GM12878 (cell line): ENCODE measurements around the gene RNPC3. TPM values are rescaled to one million over a fixed set of nuclear protein-coding genes. Genes with fewer than 3 reads are reported as not detected.

Experiments
- ATAC-seq: fragments of 200-7000 bp; cut with Tn5 transposase; 3 replicates; pipeline ENCODE4 v1.9.1; 2020; ENCODE audit warnings: mild to moderate bottlenecking, moderate library complexity
- BruUV-seq: library from RNA; stranded (reverse); fragments of 400-500 nt; replicated peaks from 2 replicates; lab custom pipeline; 2021; lab: Mats Ljungman, UMichigan
- CTCF ChIA-PET: fragments of 300-600 bp; sonication (Branson Sonifier 250); formaldehyde crosslinking; extraction: SDS; loops from one replicate; lab custom pipeline; 2021; ENCODE audit warnings: inconsistent platforms; lab: Yijun Ruan, JAX
- POLR2A ChIA-PET: fragments of 350-600 bp; formaldehyde crosslinking; extraction: SDS; loops from one replicate; lab custom pipeline; 2021; ENCODE audit warnings: inconsistent platforms; lab: Charles Lee
- RAD21 ChIA-PET: fragments of 300-600 bp; sonication (Branson Sonifier 250); formaldehyde crosslinking; loops from one replicate; lab custom pipeline; 2023; ENCODE audit warnings: antibody characterized with exemption; ENCODE audit not compliant: unreplicated experiment; lab: Charles Lee
- SMC1A ChIA-PET: fragments of 300-600 bp; sonication (Branson Sonifier 250); formaldehyde crosslinking; loops from one replicate; lab custom pipeline; 2023; ENCODE audit not compliant: unreplicated experiment, uncharacterized antibody; lab: Charles Lee
- DNase-seq: peaks from one replicate; pipeline ENCODE4 v3.0.0-alpha.2; 2011; ENCODE audit warnings: low read depth, low spot score
- FAIRE-seq: peaks from 3 replicates; lab custom pipeline; 2011; peaks lifted over from hg19 to GRCh38; lab: Jason Lieb, UNC
- H2AFZ ChIP-seq: 2 replicates; pipeline ENCODE4 v1.6.0; 2011; ENCODE audit warnings: low read depth, low read length, control low read depth; ENCODE audit not compliant: control insufficient read depth
- H3K27ac ChIP-seq: 2 replicates; pipeline ENCODE4 v1.5.1; 2011; ENCODE audit warnings: control low read depth; ENCODE audit not compliant: control insufficient read depth, insufficient read depth
- H3K27me3 ChIP-seq, 2 experiments: replicated peaks in 1 of 2; 2 replicates each; pipeline versions ENCODE4 v1.6.0 to v1.6.1; 2011; ENCODE audit warnings: low read length in 1 of 2; ENCODE audit not compliant: control insufficient read depth in 2 of 2, insufficient read depth in 2 of 2
- H3K36me3 ChIP-seq, 2 experiments: 2 replicates each; pipeline ENCODE4 v1.5.1; 2011; ENCODE audit warnings: low read length in 1 of 2; ENCODE audit not compliant: control insufficient read depth in 2 of 2, insufficient read depth in 2 of 2
- H3K4me1 ChIP-seq: 2 replicates; pipeline ENCODE4 v1.6.1; 2011; ENCODE audit warnings: mild to moderate bottlenecking, low read length, moderate library complexity, mixed read lengths; ENCODE audit not compliant: control insufficient read depth, insufficient read depth
- H3K4me2 ChIP-seq: 2 replicates; pipeline ENCODE4 v1.6.0; 2011; ENCODE audit warnings: control low read depth; ENCODE audit not compliant: control insufficient read depth, insufficient read depth
- H3K4me3 ChIP-seq: fragments of 200-600 bp; sonication (generic); 2 replicates; pipeline ENCODE4 v1.5.1; 2016
- H3K79me2 ChIP-seq: 2 replicates; pipeline ENCODE4 v1.6.0; 2011; ENCODE audit warnings: low read length; ENCODE audit not compliant: control insufficient read depth, insufficient read depth
- H3K9ac ChIP-seq: 2 replicates; pipeline ENCODE4 v1.8.0; 2011; ENCODE audit warnings: low read length, control low read depth, mixed read lengths; ENCODE audit not compliant: control insufficient read depth, insufficient read depth
- H3K9me3 ChIP-seq: replicated peaks from 3 replicates; pipeline ENCODE4 v1.5.1; 2011; ENCODE audit warnings: mild to moderate bottlenecking, low read length; ENCODE audit not compliant: control insufficient read depth, insufficient read depth
- H4K20me1 ChIP-seq: 2 replicates; pipeline ENCODE4 v1.6.0; 2011; ENCODE audit not compliant: control insufficient read depth, insufficient read depth
- BHLHE40 ChIP-seq, 2 experiments: fragments of 450-650 bp in 1 of 2; IDR thresholded peaks; 2 replicates each; pipeline ENCODE4 v1.6.1; 2011 to 2017; ENCODE audit warnings: low read depth in 2 of 2, borderline replicate concordance in 1 of 2, improper control_type of control experiment in 1 of 2, low read length in 1 of 2, mild to moderate bottlenecking in 1 of 2
- FOS ChIP-seq: IDR thresholded peaks from 3 replicates; pipeline ENCODE4 v1.6.1; 2011; ENCODE audit warnings: borderline replicate concordance; ENCODE audit not compliant: insufficient read length; ENCODE audit errors: extremely low read depth
- GATAD2B ChIP-seq: fragments of 450-650 bp; conservative IDR thresholded peaks from 2 replicates; pipeline ENCODE4 v1.6.1; 2017; ENCODE audit warnings: low read depth, mild to moderate bottlenecking, moderate library complexity
- MTA2 ChIP-seq: fragments of 450-650 bp; IDR thresholded peaks from 2 replicates; pipeline ENCODE4 v1.6.1; 2016; ENCODE audit warnings: low read depth, mild to moderate bottlenecking, moderate library complexity
- PBX3 ChIP-seq: IDR thresholded peaks from 2 replicates; pipeline ENCODE4 v1.6.1; 2011; ENCODE audit warnings: mild to moderate bottlenecking, low read depth, low read length, moderate library complexity; ENCODE audit not compliant: insufficient replicate concordance
- POLR2AphosphoS2 ChIP-seq: IDR thresholded peaks from 2 replicates; pipeline ENCODE4 v1.6.1; 2011; ENCODE audit warnings: low read depth, mild to moderate bottlenecking, low read length, improper control_type of control experiment, moderate library complexity
- SREBF1 ChIP-seq: IDR thresholded peaks from 2 replicates; pipeline ENCODE4 v1.6.1; 2012; ENCODE audit warnings: mild to moderate bottlenecking, low read length
- ZNF274 ChIP-seq: IDR thresholded peaks from one replicate; pipeline ENCODE4 v1.8.0; 2011; ENCODE audit not compliant: insufficient read length, insufficient read depth
- ZNF384 ChIP-seq: IDR thresholded peaks from 2 replicates; pipeline ENCODE4 v1.6.1; 2012; ENCODE audit warnings: low read depth, mild to moderate bottlenecking, low read length, improper control_type of control experiment, borderline replicate concordance
- WGBS: methylation state at CpG from one replicate; pipeline ENCODE4 v1.1.6; 2016; ENCODE audit warnings: low lambda C conversion rate; ENCODE audit not compliant: insufficient replicate concordance, insufficient coverage; ENCODE audit errors: missing lambda C conversion rate; 5-methylcytosine and 5-hydroxymethylcytosine counted together
- in situ Hi-C: fragments of 300-500 bp; cut with MboI; formaldehyde crosslinking; loops from 9 replicates; pipeline ENCODE4 v1.14.3; 2018; ENCODE audit warnings: mixed read lengths
- intact Hi-C: fragments of 100-400 bp; cut with micrococcal nuclease; formaldehyde crosslinking; loops from one replicate; pipeline ENCODE4 v1.14.2; 2022; ENCODE audit not compliant: unreplicated experiment
- polyA plus RNA-seq, 11 experiments: library from polyadenylated mRNA; depleted of rRNA in 4 of 11; unstranded in 6 of 11; stranded (reverse) in 5 of 11; fragments of >200 nt; fragmentation: Nextera tagmentation in 4 of 11; fragmentation: Illumina TruSeq in 1 of 11; extraction: Ambion mirVana in 4 of 11; extraction: Trizol in 1 of 11; gene quantifications; 1 replicate in 1 of 11; 2 replicates in 10 of 11; pipeline versions ENCODE4 v1.2.1 to v1.2.3, GENCODE V29; 2011 to 2016; ENCODE audit warnings: inconsistent platforms in 2 of 11, missing spikeins in 2 of 11, low read depth in 1 of 11
- total RNA-seq, 4 experiments: library from RNA; depleted of rRNA in 3 of 4; stranded (reverse); fragments of >200 nt in 3 of 4; fragmentation: Illumina TruSeq in 1 of 4; extraction: Trizol in 1 of 4; gene quantifications; 2 replicates each; pipeline versions ENCODE4 v1.2.1 to v1.2.3, GENCODE V29; 2013 to 2021
- TF ChIP-seq, protein P1 (sequence below): fragments of 450-650 bp; IDR thresholded peaks from 2 replicates; pipeline ENCODE4 v1.6.1; 2014; ENCODE audit warnings: mild to moderate bottlenecking

The RNPC3 gene
- total and polyA plus RNA-seq, 10 of the 15 experiments (the other 5 are each of a cell fraction or from before 2014, with no cell fraction given) = 11.4 to 53.7 (median 22.7) TPM

DNA sequence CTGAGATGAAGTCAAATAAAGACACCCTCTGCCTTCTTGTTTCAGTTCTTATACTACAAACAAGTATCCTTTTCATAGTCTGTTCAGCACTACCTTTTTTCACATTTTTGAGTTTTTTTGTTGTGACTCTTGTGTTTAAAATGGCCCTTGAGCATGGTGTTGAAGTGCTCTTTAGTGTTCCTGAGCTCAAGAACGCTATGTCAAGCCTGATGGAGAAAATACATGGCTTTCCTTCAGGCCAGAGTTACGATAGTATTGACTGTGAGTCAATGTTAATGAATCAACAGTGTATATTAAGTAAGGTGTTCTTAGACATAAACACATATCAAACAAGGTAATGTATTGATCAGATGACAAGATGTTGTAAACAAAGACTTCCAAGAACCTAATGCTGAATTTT is 12.7 kb downstream of the RNPC3 start:
- H3K79me2 ChIP-seq = peaks cover 1% of the 10 kb centered on the region; the same call in 1 of the 2 replicates
- TF ChIP-seq GATAD2B (no peak), ZNF274 (no peak), ZNF384 (no peak), BHLHE40 (IDR thresholded peaks at IDR 0.05; ENCODE audit: borderline replicate concordance in 1 of 2, low read depth in 2 of 2, low read length in 1 of 2) (no peak), FOS (no peak), SREBF1 (no peak), POLR2AphosphoS2 (no peak), PBX3 (no peak), MTA2 (no peak)
- TF ChIP-seq, protein P1, sequence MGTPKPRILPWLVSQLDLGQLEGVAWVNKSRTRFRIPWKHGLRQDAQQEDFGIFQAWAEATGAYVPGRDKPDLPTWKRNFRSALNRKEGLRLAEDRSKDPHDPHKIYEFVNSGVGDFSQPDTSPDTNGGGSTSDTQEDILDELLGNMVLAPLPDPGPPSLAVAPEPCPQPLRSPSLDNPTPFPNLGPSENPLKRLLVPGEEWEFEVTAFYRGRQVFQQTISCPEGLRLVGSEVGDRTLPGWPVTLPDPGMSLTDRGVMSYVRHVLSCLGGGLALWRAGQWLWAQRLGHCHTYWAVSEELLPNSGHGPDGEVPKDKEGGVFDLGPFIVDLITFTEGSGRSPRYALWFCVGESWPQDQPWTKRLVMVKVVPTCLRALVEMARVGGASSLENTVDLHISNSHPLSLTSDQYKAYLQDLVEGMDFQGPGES = no peak
- TF ChIP-seq, all 136 proteins: peak for 0
- ChIA-PET SMC1A (no interaction called here), CTCF (no interaction called here), RAD21 (no interaction called here), POLR2A (no interaction called here)
- H3K27me3 ChIP-seq = no peaks in the 10 kb centered on the region
- in situ Hi-C loops (no loop called here), intact Hi-C loops (no loop called here)
- no peak overlapping the region for H3K27ac ChIP-seq
- H3K4me1 ChIP-seq = no peaks in the 10 kb centered on the region
- no peaks in the 10 kb centered on the region for H4K20me1 ChIP-seq
- BruUV-seq = no TSS peak
- no peak overlapping the region for H2AFZ ChIP-seq
- ATAC-seq (no peak), FAIRE-seq (peak; percentile 35), DNase-seq (no peak)
- no peak overlapping the region for H3K4me2 ChIP-seq
- H3K9me3 ChIP-seq = no peaks in the 10 kb centered on the region
- H3K36me3 ChIP-seq = peaks cover 2 to 34% of the 10 kb centered on the region in 2 experiments
- H3K4me3 ChIP-seq = no peak overlapping the region
- WGBS = 100% methylated on average over 2 of the region's 2 CpGs
- no peak overlapping the region for H3K9ac ChIP-seq
